Measurements from ENCODE around the gene MAP3K4.

MAP3K4 gene

GRCh38 chr6:161048641-161049040, 57.1 kb downstream of the MAP3K4 start:
- Histone ChIP-seq H3K27ac (no peak overlapping the region), H3K9ac (ENCODE audit: insufficient read length) (no peak overlapping the region), H3K4me3 (no peak overlapping the region), H3K9me3 (ENCODE audit: low read depth, low read length) (no peaks in the 10 kb centered on the region), H3K36me3 (ENCODE audit: insufficient read depth, low read length) (no peaks in the 10 kb centered on the region; the same call in 1 of the 2 replicates)
- TF ChIP-seq EZH2 (IDR thresholded peaks at IDR 0.05) (no peak), POLR2AphosphoS5 (IDR thresholded peaks at IDR 0.05; ENCODE audit: borderline replicate concordance, low read depth, low read length) (no peak), FOXP2 (optimal IDR thresholded peaks at IDR 0.05; ENCODE audit: control extremely low read depth, extremely low read length, insufficient read depth) (no peak)
- DNase-seq (ENCODE audit: low read depth, low spot score): peak; percentile 78

GRCh38 chr6:161050134-161050765, 58.7 kb downstream of the MAP3K4 start:
- no peak for TF ChIP-seq FOXP2 (optimal IDR thresholded peaks at IDR 0.05; ENCODE audit: control extremely low read depth, extremely low read length, insufficient read depth)
- TF ChIP-seq EZH2 (IDR thresholded peaks at IDR 0.05): no peak
- no peak for TF ChIP-seq POLR2AphosphoS5 (IDR thresholded peaks at IDR 0.05; ENCODE audit: borderline replicate concordance, low read depth, low read length)
- Histone ChIP-seq H3K36me3 (ENCODE audit: insufficient read depth, low read length) (no peaks in the 10 kb centered on the region; the same call in 1 of the 2 replicates), H3K4me3 (no peak overlapping the region), H3K9ac (ENCODE audit: insufficient read length) (no peak overlapping the region), H3K27ac (no peak overlapping the region), H3K9me3 (ENCODE audit: low read depth, low read length) (no peaks in the 10 kb centered on the region)
- DNase-seq (ENCODE audit: low read depth, low spot score): no peak

- Histone ChIP-seq H3K27ac (no peak overlapping the region), H3K36me3 (ENCODE audit: insufficient read depth, low read length) (no peaks in the 10 kb centered on the region; the same call in 1 of the 2 replicates)
- TF ChIP-seq FOXP2 (optimal IDR thresholded peaks at IDR 0.05; ENCODE audit: control extremely low read depth, extremely low read length, insufficient read depth) (no peak), EZH2 (IDR thresholded peaks at IDR 0.05) (no peak), POLR2AphosphoS5 (IDR thresholded peaks at IDR 0.05; ENCODE audit: borderline replicate concordance, low read depth, low read length) (no peak)
Observed at GRCh38 chr6:161053103-161053502, 61.5 kb downstream of the MAP3K4 start.

GRCh38 chr6:161054876-161055275, 63.3 kb downstream of the MAP3K4 start:
- no peak for DNase-seq (ENCODE audit: low read depth, low spot score)
- no peak overlapping the region for H3K27ac ChIP-seq
- H3K9me3 ChIP-seq (ENCODE audit: low read depth, low read length): no peaks in the 10 kb centered on the region
- no peak overlapping the region for H3K9ac ChIP-seq (ENCODE audit: insufficient read length)
- H3K4me3 ChIP-seq: no peak overlapping the region
- TF ChIP-seq EZH2 (IDR thresholded peaks at IDR 0.05) (no peak), POLR2AphosphoS5 (IDR thresholded peaks at IDR 0.05; ENCODE audit: borderline replicate concordance, low read depth, low read length) (no peak), FOXP2 (optimal IDR thresholded peaks at IDR 0.05; ENCODE audit: control extremely low read depth, extremely low read length, insufficient read depth) (no peak)
- no peaks in the 10 kb centered on the region; the same call in 1 of the 2 replicates for H3K36me3 ChIP-seq (ENCODE audit: insufficient read depth, low read length)

More at GRCh38 chr6:161053103-161053502, 61.5 kb downstream of the MAP3K4 start:
- H3K9ac ChIP-seq (ENCODE audit: insufficient read length): no peak overlapping the region
- no peaks in the 10 kb centered on the region for H3K9me3 ChIP-seq (ENCODE audit: low read depth, low read length)
- no peak for DNase-seq (ENCODE audit: low read depth, low spot score)
- H3K4me3 ChIP-seq: no peak overlapping the region

- H3K9me3 ChIP-seq (ENCODE audit: low read depth, low read length): no peaks in the 10 kb centered on the region
- H3K36me3 ChIP-seq (ENCODE audit: insufficient read depth, low read length): no peaks in the 10 kb centered on the region
- DNase-seq (ENCODE audit: low read depth, low spot score): no peak
- no peak overlapping the region for H3K9ac ChIP-seq (ENCODE audit: insufficient read length)
- H3K27ac ChIP-seq: no peak overlapping the region
- no peak overlapping the region for H3K4me3 ChIP-seq
- TF ChIP-seq FOXP2 (optimal IDR thresholded peaks at IDR 0.05; ENCODE audit: control extremely low read depth, extremely low read length, insufficient read depth): no peak
- TF ChIP-seq POLR2AphosphoS5 (IDR thresholded peaks at IDR 0.05; ENCODE audit: borderline replicate concordance, low read depth, low read length): no peak
- no peak for TF ChIP-seq EZH2 (IDR thresholded peaks at IDR 0.05)
Observed at GRCh38 chr6:161056451-161056850, 64.9 kb downstream of the MAP3K4 start.

GRCh38 chr6:161057103-161058091, 65.8 kb downstream of the MAP3K4 start:
- no peak overlapping the region for H3K27ac ChIP-seq
- H3K9me3 ChIP-seq (ENCODE audit: low read depth, low read length): no peaks in the 10 kb centered on the region
- H3K9ac ChIP-seq (ENCODE audit: insufficient read length): no peak overlapping the region
- H3K36me3 ChIP-seq (ENCODE audit: insufficient read depth, low read length): no peaks in the 10 kb centered on the region
- no peak for DNase-seq (ENCODE audit: low read depth, low spot score)
- TF ChIP-seq EZH2 (IDR thresholded peaks at IDR 0.05) (no peak), POLR2AphosphoS5 (IDR thresholded peaks at IDR 0.05; ENCODE audit: borderline replicate concordance, low read depth, low read length) (no peak), FOXP2 (optimal IDR thresholded peaks at IDR 0.05; ENCODE audit: control extremely low read depth, extremely low read length, insufficient read depth) (no peak)
- H3K4me3 ChIP-seq: no peak overlapping the region

GRCh38 chr6:161058741-161059140, 67.2 kb downstream of the MAP3K4 start:
- TF ChIP-seq FOXP2 (optimal IDR thresholded peaks at IDR 0.05; ENCODE audit: control extremely low read depth, extremely low read length, insufficient read depth) (no peak), EZH2 (IDR thresholded peaks at IDR 0.05) (no peak), POLR2AphosphoS5 (IDR thresholded peaks at IDR 0.05; ENCODE audit: borderline replicate concordance, low read depth, low read length) (no peak)
- H3K9ac ChIP-seq (ENCODE audit: insufficient read length): no peak overlapping the region
- H3K9me3 ChIP-seq (ENCODE audit: low read depth, low read length): no peaks in the 10 kb centered on the region
- no peaks in the 10 kb centered on the region for H3K36me3 ChIP-seq (ENCODE audit: insufficient read depth, low read length)
- H3K27ac ChIP-seq: no peak overlapping the region
- DNase-seq (ENCODE audit: low read depth, low spot score): no peak
- H3K4me3 ChIP-seq: no peak overlapping the region

GRCh38 chr6:161061576-161061975, 70.0 kb downstream of the MAP3K4 start:
- DNase-seq (ENCODE audit: low read depth, low spot score): no peak
- Histone ChIP-seq H3K9ac (ENCODE audit: insufficient read length) (no peak overlapping the region), H3K36me3 (ENCODE audit: insufficient read depth, low read length) (no peaks in the 10 kb centered on the region), H3K9me3 (ENCODE audit: low read depth, low read length) (no peaks in the 10 kb centered on the region), H3K27ac (no peak overlapping the region), H3K4me3 (no peak overlapping the region)
- TF ChIP-seq FOXP2 (optimal IDR thresholded peaks at IDR 0.05; ENCODE audit: control extremely low read depth, extremely low read length, insufficient read depth): no peak
- TF ChIP-seq EZH2 (IDR thresholded peaks at IDR 0.05): no peak
- TF ChIP-seq POLR2AphosphoS5 (IDR thresholded peaks at IDR 0.05; ENCODE audit: borderline replicate concordance, low read depth, low read length): no peak
